GM19240 (cell line): ENCODE data around the gene HRK.
A peak's percentile ranks its signal among the peaks of the same experiment; 100 is the strongest.

Experiments used
- DNase-seq: peaks from one replicate; pipeline ENCODE4 v3.0.0; 2011; ENCODE audit warnings: low spot score; ENCODE audit not compliant: insufficient read length

Gene HRK

DNA sequence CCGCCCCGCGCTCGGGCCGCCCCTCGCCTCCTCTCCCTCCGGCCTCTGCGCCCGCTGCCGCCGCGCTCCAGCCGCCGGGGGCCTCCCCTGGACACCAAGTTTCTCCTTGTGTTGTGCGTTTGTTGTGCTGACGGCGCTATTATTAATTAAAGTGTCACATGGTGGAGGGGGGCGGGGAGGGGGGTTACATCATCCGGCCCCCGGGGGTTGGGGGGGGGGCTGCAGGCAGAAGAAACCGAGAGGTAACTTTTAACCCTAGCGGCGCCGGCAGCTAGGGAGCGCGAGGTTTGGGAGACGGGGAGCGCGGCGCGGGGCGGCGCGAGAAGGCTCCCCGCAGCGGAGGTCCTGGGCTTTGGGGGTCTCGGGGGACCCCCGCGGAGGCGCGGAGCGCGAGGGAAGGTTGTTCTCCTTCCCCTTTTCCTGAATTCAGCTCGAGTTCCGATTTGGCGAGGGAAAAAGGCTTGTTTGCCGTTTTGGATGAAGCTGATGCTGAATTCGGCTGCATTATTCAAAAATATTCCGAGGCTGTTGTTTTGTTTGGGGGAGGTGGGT, at the start of gene HRK:
Gene HRK, minus strand, starts transcription at position 117 of the 552 bp plus-strand sequence. CDS start 134 bp downstream, outside the sequence.
- no peak for DNase-seq

DNA sequence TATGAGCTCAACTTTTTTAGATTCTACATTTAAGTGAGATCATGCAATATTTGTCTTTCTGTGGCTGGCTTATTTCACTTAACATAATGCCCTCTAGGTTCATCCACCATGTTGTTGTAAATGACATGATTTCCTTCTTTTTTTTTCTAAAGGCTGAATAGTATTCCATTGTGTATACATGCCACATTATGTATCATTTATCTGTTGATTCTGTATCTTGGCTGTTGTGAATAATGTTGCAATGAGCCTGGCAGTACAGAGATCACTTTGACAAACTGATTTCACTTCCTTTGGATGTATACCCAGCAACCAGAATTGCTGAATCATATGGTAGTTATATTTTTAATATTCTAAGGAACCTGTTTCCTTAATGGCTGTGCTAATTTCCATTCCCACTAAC, 48.6 kb upstream of the HRK start:
- DNase-seq, result no peak

DNA sequence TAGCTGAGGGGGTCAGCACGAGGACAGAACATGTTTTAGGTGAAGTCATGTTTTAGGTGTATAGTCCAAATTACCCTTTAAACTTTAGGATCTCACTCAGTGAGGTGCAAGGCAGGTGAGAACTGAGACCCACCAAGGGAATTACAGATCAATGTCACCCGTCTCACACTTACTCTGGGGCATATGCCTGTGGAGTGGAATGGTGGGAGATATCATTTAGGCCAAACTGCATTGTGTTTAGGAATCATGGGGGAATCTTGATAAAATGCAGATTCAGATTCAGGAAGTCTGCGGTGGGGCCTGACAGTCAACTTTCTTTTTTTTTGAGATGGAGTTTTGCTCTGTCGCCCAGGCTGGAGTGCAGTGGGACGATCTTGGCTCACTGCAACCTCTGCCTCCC, 47.3 kb upstream of the HRK start:
- DNase-seq, result no peak

DNA sequence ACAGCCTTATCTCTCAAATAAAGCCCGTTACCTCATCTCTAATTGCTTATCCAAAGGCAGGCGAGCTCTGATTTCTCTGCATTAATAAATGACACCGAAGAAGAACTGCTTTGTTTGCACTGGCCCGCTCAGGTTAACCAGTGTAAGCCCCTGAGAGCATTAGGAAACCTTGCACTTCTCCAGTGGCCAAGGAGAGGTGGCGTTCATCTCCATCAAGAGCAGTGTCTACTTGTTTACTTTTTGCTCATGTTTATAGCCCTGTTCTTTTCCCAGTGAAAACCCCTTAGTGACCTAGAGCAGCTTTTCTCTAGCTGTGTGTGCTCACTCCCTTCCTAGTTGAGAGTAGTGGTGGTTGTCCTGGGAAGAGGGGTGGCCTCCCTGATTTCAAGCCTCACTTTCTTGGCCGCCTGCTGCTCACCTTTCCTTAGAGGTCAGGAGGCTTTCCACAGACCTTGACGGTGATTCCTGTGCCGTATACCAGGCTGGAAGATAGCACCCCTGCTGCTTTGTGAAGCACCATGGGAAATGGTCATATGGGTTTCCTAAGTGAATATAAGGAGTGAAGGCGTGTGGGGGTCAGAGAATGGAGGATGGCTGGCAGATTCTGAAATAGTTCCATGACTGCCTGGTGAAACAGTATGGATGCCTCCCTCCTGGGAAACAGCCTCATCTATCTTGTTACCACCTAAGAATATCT, 46.2 kb upstream of the HRK start:
- DNase-seq, result no peak

DNA sequence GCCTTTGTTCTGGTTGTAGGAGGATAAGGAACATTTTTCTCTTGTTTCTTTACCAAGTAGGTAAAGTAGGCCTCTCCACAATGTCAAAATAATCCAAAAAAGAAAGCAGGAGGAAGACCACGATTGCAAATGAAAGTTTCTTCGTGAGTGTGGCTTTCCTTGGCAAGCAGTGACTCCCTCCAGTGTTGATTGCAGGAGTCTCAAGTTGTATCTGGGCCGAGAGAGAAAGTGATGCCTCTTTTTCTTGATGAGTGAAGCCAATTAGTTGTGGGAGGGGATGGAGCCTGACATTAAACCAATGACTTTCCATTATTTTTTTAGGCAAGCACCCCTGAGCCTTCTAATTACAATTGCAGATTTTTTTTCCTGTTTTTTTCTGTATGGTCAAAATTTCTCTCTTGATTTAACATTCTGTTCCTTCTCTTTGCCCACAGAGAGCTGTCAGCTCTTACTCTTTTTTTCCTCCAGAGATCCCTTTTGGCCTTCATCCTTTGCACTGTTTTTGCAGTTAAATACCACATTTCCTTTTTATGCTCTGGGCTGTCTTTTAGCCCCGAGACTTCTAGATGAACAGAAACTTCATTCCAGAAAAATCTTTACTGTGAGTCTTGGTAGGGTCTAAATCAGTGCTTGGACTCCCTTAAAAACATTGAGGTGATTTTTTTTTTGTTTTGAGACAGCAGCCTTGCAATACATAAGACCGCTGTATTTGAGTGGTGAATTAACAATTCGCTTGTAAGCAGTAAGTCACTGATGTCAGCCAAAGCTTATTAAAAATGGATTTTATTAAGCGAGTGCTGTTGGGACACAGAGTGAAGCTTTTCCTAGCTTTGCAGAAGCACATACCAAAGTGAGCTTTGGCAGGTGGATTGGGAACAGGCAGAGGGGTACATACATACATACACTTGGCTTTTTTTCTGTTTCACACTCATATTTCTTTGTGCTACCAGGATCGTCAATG, 45.3 kb upstream of the HRK start:
- no peak for DNase-seq

DNA sequence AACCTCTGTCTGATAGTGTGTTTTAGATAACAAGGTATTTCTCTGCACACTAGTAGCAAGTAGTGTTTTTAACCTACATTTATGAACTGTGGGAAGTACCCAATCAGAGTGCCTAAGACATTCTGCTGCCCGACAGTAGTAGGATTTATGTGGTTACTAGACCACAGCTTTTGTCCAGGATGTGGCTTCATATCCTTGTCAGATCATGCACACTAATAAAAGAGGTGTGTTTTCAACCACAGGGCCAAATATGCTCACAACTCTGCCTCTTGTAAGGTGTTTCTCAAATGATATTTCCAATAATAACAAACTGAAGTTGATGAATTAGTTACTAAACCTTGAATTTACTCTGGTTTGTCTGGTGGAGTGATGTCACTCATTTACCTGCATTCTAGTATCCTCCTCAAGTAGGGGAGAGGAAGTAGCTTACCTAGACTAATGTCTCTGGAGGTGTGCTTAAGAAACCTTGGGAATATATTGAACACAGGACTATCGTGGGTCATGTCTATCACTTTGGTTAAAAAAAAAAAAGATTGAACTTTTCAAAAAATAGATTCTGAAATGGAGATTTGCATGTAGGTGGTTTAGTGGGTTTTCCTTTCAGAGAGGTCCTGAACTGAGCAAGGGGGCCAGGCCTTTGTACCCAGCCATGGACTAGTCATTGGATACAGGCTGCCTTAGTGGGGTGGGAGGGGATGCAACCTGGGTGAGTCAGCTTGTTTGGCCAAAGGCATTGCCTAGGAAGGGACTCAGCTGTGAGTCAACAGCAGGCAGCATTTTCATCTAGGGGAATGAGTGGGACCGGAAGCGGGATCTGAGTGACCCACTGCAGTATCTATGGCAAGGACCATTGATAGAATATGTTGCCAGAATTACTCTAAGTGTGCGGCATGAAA, 43.6 kb upstream of the HRK start:
- no peak for DNase-seq

DNA sequence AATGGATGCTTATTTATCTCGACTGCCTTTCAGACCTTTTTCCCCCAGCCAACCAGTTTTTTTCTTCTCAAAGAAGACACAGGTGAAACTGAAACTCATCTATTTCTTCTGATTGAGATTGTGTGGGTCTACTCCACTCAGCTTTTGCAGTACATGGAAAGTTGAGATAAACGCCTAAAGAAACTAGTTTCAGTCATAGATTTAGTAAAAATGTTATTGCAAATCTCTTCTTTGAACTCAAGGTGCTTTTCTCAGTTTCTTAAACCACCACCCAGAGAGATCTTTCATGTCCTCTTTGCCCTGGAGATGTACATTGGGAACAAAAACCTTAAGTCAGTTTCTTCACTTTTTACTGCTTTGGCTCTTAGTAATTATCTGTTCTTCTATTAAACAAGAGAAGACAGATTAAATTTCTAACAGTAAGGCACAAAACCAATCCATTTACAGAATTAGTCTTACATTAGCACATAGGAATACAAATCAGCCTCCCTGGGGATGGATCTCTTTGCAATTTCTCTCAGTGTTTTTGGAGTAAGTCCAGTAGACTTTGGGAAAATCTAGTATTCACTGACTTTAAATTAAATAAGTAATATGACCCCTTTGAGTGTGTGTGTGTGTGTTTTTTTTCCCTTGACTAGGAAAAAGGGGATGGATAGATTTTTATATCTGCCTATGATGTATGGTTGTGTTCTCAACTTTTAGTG, 41.1 kb upstream of the HRK start:
- no peak for DNase-seq

DNA sequence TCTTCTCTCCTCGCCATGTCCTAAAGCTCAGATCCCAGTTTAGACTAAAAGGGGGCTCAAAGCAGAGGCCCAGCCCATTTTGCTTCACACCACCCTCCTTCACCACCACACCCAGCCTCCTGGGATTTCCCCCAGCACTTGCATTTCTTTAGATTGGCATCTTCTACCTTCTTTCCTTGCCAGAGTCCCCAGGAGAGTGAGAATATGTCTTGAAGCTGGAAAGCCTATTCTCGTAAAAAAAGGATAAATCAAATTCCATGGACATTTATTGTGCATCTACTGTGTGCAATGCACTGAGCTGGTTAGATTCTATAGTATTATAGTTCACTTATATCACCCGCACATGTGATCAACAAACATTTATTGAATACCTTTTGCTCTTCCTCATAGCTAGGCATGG, 39.7 kb upstream of the HRK start:
- no peak for DNase-seq

DNA sequence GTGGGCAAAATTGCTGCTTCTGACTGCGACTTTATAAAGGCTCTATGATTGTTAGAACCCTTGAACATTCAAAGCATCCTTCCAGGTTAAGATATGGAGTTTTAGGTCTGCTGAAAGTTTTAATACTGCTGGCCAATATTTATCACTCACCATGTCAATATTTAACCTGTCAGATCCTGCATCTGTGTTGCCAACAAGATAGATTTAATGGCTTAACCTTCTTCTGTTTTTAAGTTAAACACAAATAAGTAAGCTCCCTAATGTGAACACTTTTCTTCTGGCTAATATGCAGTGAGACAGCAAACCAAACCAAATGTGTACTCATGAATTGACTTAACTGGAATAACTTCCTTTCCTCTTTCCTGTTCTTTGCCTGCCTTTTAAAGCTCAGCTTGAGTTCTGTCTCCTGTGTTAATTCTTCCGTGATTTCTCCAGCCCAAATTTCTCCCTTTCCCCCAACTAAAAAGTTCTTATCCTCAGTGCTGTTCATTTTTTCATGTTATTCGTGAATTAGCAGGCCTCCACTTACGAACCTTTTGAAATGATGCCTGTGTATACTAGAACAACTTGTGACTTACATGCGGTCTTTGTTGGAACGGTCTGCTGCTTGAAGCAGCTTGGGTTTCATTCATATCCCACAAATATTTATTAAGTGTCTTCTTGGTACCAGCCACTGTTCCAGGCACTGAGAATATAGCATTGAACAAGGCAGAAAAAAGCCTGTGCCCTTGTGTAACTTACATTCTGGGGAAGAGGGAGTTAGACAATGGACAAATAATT, 38.7 kb upstream of the HRK start:
- no peak for DNase-seq

DNA sequence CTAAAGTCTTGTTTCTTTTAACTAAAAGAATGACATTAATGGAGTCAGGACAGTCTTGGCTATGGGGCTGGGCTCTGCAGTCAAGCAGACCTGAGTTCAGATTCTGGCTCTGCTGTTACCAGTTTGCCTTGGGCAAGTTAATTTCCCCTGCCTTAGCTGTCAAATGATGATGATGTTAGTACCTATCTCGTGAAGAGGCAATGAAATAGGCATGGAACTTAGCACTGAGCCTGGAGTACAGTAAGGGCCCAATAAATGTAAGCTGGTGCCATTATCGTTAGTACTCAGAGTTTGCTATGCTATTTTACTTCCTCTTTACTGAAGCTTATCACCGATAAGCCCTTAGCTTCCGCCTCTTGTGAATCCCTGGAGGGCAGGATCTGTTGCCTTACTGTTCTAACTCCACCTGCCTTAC, 38.0 kb upstream of the HRK start:
- DNase-seq, result no peak

DNA sequence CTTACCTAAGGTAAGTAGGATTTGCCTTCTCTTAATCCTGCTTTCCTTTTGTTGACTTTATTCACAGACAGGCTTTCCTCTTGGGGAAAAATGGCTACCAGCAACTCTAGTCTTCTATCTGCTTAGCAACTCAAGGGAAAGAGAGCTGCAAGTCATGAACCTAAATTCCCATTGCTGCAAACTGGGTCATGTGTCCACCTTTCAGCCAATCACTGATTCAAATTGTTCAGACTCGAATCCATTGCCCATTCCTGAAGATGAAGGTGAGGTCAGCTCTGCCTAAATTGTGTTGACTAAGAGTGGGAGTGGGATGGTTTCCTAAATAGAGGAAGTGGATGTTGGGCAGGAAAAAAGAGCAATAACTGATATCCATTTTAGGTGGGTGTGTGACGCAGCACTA, 37.2 kb upstream of the HRK start:
- no peak for DNase-seq

DNA sequence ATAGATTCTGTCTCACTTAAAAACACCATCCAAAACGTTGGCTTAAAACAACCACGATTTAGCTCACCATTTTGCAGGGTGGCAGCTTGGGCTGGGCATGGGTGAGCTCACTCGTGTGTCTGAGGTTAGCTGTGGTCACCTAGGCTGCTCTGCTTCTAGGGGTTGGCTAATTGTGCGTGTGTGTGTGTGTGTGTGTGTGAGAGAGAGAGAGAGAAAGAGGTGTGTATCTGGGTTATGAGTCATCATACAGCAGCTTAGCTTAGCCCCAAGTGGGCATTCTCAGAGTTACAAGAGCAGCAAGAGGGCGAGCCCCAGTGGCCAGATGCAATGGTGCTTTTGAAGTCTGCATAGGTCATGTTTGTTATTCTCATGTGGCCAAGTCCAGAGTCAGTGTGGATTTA, 35.5 kb upstream of the HRK start:
- DNase-seq, result peak; percentile 35

DNA sequence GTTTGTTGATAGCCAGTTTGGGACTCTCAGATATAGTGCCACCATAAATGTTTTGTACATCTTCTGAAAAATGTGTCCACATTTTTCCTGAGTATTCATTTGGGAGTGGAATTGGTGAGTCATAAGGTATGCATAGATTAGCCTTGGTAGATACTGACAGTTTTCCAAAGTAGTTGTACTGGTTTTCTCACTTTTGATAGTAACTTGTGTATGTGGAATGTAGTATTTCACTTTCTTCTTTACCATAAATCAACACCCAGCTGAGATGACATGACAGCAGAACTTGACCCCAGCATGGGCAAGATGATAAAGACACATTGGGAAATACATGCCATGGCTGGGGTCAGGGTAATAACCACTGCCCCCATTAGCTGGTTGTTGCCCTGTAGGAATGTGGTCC, 34.9 kb upstream of the HRK start:
- DNase-seq, result no peak

DNA sequence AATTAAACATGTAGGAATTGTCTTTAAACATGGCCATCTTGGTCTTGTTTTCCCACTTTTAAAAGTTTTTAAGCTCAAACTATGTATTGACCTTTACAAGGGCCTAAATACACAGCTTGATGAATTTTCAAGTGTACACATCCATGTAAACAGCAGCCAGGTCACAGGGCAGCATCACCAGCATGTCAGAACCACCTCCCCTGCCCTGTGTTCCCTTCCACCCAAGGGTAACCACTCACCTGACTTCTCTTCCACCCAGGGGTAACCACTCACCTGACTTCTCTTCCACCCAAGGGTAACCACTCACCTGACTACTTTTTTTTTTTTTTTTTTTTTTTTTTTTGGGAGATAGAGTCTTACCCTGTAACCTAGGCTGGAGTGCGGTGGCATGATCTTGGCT, 34.1 kb upstream of the HRK start:
- no peak for DNase-seq

DNA sequence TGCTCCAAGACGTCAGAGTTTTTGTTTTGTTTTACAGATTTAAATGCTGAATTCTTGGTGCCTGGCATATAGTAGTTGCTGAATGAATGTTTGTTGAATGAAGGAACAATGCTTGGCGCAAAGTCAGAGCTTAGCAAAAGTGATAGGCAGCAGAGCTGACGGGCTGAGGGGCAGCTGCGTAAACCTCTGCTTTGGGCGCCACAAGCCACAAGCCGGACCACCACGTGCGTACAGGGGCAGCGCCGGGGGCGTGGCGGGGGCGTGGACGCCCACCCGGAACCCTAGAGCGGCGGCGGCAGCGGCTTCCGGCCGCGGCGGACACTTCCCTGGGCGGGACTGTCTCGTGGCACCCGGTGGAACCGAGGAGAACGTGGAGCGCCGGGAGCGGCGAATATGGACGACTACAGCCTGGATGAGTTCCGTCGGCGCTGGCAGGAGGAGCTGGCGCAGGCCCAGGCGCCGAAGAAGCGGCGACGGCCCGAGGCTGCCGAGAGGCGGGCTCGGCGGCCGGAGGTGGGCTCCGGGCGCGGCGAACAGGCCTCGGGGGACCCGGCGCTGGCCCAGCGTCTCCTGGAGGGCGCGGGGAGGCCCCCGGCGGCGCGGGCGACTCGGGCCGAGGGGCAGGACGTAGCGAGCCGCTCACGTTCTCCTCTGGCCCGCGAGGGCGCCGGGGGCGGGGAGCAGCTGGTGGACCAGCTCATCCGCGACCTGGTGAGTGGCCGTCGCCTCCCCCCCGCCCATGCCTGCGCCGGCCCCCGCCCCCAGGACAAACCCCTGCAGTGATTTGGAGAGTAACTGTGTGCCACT, 29.6 kb upstream of the HRK start, which contains the start of gene FBXW8:
Gene FBXW8, plus strand, starts transcription at position 306 of the 807 bp plus-strand sequence. Its CDS starts 88 bp downstream, at position 394.
- DNase-seq, result peak; percentile 55

DNA sequence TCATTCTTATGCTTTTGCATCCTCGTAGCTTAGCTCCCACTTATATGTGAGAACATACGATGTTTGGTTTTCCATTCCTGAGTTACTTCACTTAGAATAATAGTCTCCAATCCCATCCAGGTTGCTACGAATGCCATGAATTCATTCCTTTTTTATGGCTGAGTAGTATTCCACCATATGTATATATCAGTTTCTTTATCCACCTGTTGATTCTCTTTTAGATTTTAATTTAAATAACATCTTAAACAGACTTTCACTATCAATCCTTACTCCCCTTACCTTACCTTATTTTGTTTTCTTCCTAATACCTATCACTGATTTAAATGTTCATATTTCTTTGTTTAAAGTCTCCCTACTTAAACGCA, 29.0 kb upstream of the HRK start:
- DNase-seq, result no peak

DNA sequence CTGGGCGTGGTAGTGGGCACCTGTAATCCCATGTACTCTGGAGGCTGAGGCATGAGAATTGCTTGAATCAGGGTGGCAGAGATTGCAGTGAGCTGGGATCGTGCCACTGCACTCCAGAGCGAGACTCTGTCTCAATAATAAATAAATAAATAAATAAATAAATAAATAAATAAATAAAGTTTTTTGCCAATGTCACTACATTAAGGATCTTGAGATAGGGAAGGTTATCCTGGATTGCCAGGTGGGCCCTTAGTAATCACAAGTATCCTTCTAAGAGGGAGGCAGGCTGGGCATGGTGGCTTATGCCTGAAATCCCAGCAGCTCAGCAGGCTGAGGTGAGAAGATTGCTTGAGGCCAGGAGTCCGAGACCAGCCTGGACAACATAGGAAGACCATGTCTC, 25.0 kb upstream of the HRK start:
- DNase-seq, result no peak

DNA sequence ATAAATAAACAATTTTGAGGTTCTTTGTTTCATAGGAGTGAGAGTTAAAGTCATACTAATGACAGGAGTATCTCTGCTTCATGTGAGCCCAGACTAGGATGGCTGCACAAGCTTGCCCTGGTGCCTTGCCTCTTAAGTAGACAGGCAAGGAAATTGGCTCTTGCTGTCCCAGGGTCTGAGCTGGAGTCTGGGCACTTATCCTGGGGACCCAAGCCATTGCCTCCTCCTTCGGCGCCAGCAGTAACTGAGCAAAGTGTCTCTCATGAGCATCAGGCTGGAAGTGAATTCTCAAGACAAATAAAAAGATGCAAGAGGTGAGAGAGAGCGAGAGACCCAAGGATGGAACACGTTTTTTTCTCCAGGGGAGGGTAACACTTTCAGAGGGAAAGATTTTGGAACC, 22.6 kb upstream of the HRK start:
- DNase-seq, result no peak

DNA sequence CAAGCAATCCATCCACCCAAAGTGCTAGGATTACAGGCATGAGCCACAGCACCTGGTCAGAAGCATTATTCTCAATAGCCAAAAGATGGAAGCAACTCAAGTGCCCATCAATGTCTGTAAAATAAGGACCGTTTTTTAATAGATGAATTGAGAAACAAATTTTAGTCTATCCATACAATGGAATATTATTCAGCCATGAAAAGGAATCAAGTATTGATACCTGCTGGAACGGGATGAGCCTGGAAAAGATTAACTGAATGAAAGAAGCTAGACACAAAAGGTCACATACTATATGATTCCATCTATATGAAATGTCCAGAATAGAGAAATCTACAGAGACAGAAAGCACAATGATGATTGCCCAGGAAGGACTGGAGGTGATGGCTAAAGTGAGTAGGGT, 20.4 kb upstream of the HRK start:
- no peak for DNase-seq
